DOHH2 (cell line): Measurements from ENCODE around the gene PRKAA1.
A peak's percentile ranks its signal among the peaks of the same experiment; 100 is the strongest.

Experiments
- H3F3A ChIP-seq: fragments of 200-600 bp; sonication (generic), shearing (Covaris generic); 2 replicates; pipeline ENCODE4 v1.6.0; 2016; ENCODE audit warnings: antibody characterized with exemption, mild to moderate bottlenecking; ENCODE audit not compliant: control insufficient read depth, insufficient read depth
- H3K27ac ChIP-seq: fragments of 200-600 bp; sonication (generic); 2 replicates; pipeline ENCODE4 v1.5.1; 2014; ENCODE audit warnings: low read depth, mild to moderate bottlenecking, low read length, moderate library complexity
- H3K27me3 ChIP-seq: fragments of 200-600 bp; sonication (generic); 2 replicates; pipeline ENCODE4 v1.6.1; 2014; ENCODE audit warnings: mild to moderate bottlenecking, low read length, mixed read lengths; ENCODE audit not compliant: control insufficient read depth
- H3K36me3 ChIP-seq: fragments of 200-600 bp; sonication (generic); 2 replicates; pipeline ENCODE4 v1.6.1; 2014; ENCODE audit warnings: mild to moderate bottlenecking, low read length, moderate library complexity, mixed read lengths; ENCODE audit not compliant: control insufficient read depth
- H3K4me1 ChIP-seq: fragments of 200-600 bp; sonication (generic); 2 replicates; pipeline ENCODE4 v1.6.1; 2014; ENCODE audit warnings: mild to moderate bottlenecking, low read length, mixed read lengths; ENCODE audit not compliant: control insufficient read depth
- H3K4me2 ChIP-seq: fragments of 200-600 bp; sonication (generic); 2 replicates; pipeline ENCODE4 v1.6.0; 2014; ENCODE audit warnings: mild to moderate bottlenecking, low read length, moderate library complexity
- H3K4me3 ChIP-seq: fragments of 200-600 bp; sonication (generic); 2 replicates; pipeline ENCODE4 v1.5.1; 2014; ENCODE audit warnings: mild to moderate bottlenecking, low read length, mixed read lengths
- H3K79me2 ChIP-seq: fragments of 200-600 bp; sonication (generic); 2 replicates; pipeline ENCODE4 v1.6.1; 2014; ENCODE audit warnings: mild to moderate bottlenecking, low read length, mixed read lengths; ENCODE audit not compliant: control insufficient read depth
- H3K9me2 ChIP-seq: fragments of 200-600 bp; sonication (generic); replicated peaks from 2 replicates; pipeline ENCODE4 v1.6.1; 2014; ENCODE audit warnings: mild to moderate bottlenecking, low read length, mixed read lengths; ENCODE audit not compliant: control insufficient read depth
- H3K9me3 ChIP-seq: fragments of 200-600 bp; sonication (generic); 2 replicates; pipeline ENCODE4 v1.6.1; 2014; ENCODE audit warnings: antibody characterized with exemption, low read length, mixed read lengths; ENCODE audit not compliant: control insufficient read depth, insufficient read depth
- H4K20me1 ChIP-seq: fragments of 200-600 bp; sonication (generic); 2 replicates; pipeline ENCODE4 v1.6.0; 2014; ENCODE audit warnings: low read depth, mild to moderate bottlenecking, antibody characterized with exemption, low read length, moderate library complexity; ENCODE audit not compliant: control insufficient read depth, insufficient read depth
- CTCF ChIP-seq: fragments of 200-600 bp; sonication (generic); IDR thresholded peaks from one replicate; pipeline ENCODE4 v1.5.1; 2014; ENCODE audit warnings: antibody characterized with exemption, mild to moderate bottlenecking, low read depth, low read length; ENCODE audit not compliant: poor library complexity, severe bottlenecking
- EZH2phosphoT487 ChIP-seq: fragments of 200-600 bp; sonication (generic); IDR thresholded peaks from 2 replicates; pipeline ENCODE4 v1.6.1; 2017; ENCODE audit warnings: borderline replicate concordance, mild to moderate bottlenecking, antibody characterized with exemption, low read length, moderate library complexity, mixed read lengths

PRKAA1 gene

DNA sequence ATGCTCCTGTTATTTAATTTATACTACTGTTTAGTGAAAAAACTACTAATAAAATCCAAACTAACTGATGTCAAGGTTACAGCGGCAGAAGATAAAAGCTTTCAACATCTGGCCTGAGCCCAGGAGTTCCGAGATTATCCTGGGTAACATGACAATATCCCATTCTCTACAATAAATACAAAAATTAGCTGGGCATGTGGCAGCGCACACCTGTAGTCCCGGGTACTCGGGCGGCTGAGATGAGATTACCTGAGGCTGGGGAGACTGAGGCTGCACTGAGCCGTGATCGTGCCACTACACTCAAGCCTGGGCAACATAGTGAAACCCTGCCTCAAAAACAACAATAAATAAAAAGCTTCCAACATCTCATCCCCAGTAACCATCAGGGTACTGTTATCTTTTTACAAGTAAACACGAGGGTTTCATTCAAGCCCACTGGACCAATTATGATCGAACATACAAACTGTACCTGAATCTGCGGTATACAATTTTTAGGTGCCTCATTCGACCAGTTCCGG lies 35.6 kb upstream of the PRKAA1 start:
- 0 out of 2 replicates have a peak, but pooled peaks cover 2% of the 10 kb centered on the region for H3K27me3 ChIP-seq
- peaks cover 44% of the 10 kb centered on the region for H3K4me1 ChIP-seq
- H3K9me3 ChIP-seq = no peaks in the 10 kb centered on the region
- peaks cover 63% of the 10 kb centered on the region for H3F3A ChIP-seq
- H3K27ac ChIP-seq = peak overlapping the region; percentile 87
- H3K79me2 ChIP-seq = peaks cover 61% of the 10 kb centered on the region
- peak overlapping the region; percentile 91 for H3K4me2 ChIP-seq
- H3K9me2 ChIP-seq = no peaks in the 10 kb centered on the region
- peaks cover 62% of the 10 kb centered on the region for H3K36me3 ChIP-seq
- peak overlapping the region; percentile 97 for H3K4me3 ChIP-seq
- TF ChIP-seq CTCF (no peak), EZH2phosphoT487 (no peak)
- peaks cover 49% of the 10 kb centered on the region for H4K20me1 ChIP-seq

DNA sequence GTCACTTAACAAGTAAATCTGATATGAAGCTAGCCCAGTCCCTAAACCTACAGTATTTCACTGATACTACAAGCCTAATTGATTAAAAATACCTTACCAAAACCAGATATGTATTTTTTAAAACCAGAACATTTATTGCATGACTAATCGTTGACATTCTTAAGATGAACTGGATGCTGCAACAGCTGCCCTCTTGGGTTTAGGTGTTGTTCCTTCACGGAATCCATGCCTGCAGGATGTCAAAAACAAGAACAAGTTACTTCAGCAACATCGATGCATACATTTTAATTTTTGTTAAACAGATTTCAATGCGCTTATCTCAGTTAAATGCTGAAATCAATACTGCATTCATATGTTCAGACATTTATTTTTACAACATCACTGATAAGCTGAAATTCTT lies 34.2 kb upstream of the PRKAA1 start:
- TF ChIP-seq CTCF (no peak), EZH2phosphoT487 (no peak)
- Histone ChIP-seq H4K20me1 (peaks cover 51% of the 10 kb centered on the region), H3F3A (peaks cover 77% of the 10 kb centered on the region), H3K4me1 (peaks cover 31% of the 10 kb centered on the region), H3K4me2 (peak overlapping the region; percentile 91), H3K9me2 (no peaks in the 10 kb centered on the region), H3K27ac (peak overlapping the region; percentile 87; the same call in 1 of the 2 replicates), H3K36me3 (peaks cover 77% of the 10 kb centered on the region), H3K79me2 (peaks cover 61% of the 10 kb centered on the region), H3K27me3 (0 out of 2 replicates have a peak, but pooled peaks cover 2% of the 10 kb centered on the region), H3K4me3 (peak overlapping the region; percentile 97), H3K9me3 (no peaks in the 10 kb centered on the region)

GRCh38 chr5:40831346-40832210 lies 33.4 kb upstream of the PRKAA1 start:
- Histone ChIP-seq H3K9me3 (no peaks in the 10 kb centered on the region), H3K9me2 (no peaks in the 10 kb centered on the region), H3K79me2 (peaks cover 61% of the 10 kb centered on the region), H3K27ac (peak overlapping the region; percentile 14; the same call in 1 of the 2 replicates), H3K4me3 (peak overlapping the region; percentile 97; the same call in 1 of the 2 replicates), H3K27me3 (0 out of 2 replicates have a peak, but pooled peaks cover 2% of the 10 kb centered on the region), H3K36me3 (peaks cover 84% of the 10 kb centered on the region), H3K4me2 (peak overlapping the region; percentile 91), H4K20me1 (peaks cover 58% of the 10 kb centered on the region), H3K4me1 (peaks cover 31% of the 10 kb centered on the region), H3F3A (peaks cover 82% of the 10 kb centered on the region)
- no peak for TF ChIP-seq CTCF
- TF ChIP-seq EZH2phosphoT487 = no peak
